Testis (tissue), 2 donors: ENCODE results near the gene FOXP4.

ENCODE experiments used
- CTCF ChIP-seq, 3 experiments: fragments of 450-650 bp in 2 of 3; fragments of 200-600 bp in 1 of 3; sonication (generic) in 1 of 3; IDR thresholded peaks; one replicate each; pipeline ENCODE4 v1.5.1; 2016 to 2019; ENCODE audit warnings: antibody characterized with exemption in 3 of 3, mild to moderate bottlenecking in 2 of 3, moderate library complexity in 1 of 3
- POLR2A ChIP-seq: fragments of 450-650 bp; IDR thresholded peaks from one replicate; pipeline ENCODE4 v1.6.1; 2017; ENCODE audit warnings: antibody characterized with exemption, mild to moderate bottlenecking, moderate library complexity

- no peak for TF ChIP-seq CTCF (IDR thresholded peaks at IDR 0.05)
- TF ChIP-seq POLR2A = no peak
These were observed 69.1 kb downstream of the FOXP4 start for GRCh38 chr6:41615311-41615710.
